HepG2 (cell line): Measurements from ENCODE around the gene MYLK. TPM values are rescaled to one million over a fixed set of nuclear protein-coding genes. Genes with fewer than 3 reads are reported as not detected.

Experiments
- ATF4 ChIP-seq, 2 experiments: fragments of 450-650 bp in 1 of 2; sonication (generic) in 1 of 2; formaldehyde crosslinking; IDR thresholded peaks; 2 replicates each; pipeline versions ENCODE4 v1.5.0 to v1.8.0; 2020 to 2022; ENCODE audit warnings: mild to moderate bottlenecking in 1 of 2, missing genetic modification reagents in 1 of 2
- GMEB2 ChIP-seq: IDR thresholded peaks from 2 replicates; pipeline ENCODE4 v1.6.1; 2016; ENCODE audit warnings: missing biosample characterization, missing genetic modification reagents, low read depth
- KAT8 ChIP-seq: IDR thresholded peaks from 2 replicates; pipeline ENCODE4 v1.6.1; 2016; ENCODE audit warnings: missing genetic modification reagents, missing compliant biosample characterization
- NFKB2 ChIP-seq: sonication (generic); formaldehyde crosslinking; IDR thresholded peaks from 2 replicates; pipeline ENCODE4 v1.4.0; 2020; ENCODE audit warnings: missing genetic modification reagents, borderline replicate concordance
- WIZ ChIP-seq: sonication (generic); formaldehyde crosslinking; IDR thresholded peaks from 2 replicates; pipeline ENCODE4 v1.5.1; 2020; ENCODE audit warnings: mild to moderate bottlenecking, missing genetic modification reagents
- ZHX2 ChIP-seq, 2 experiments: sonication (generic) in 1 of 2; formaldehyde crosslinking in 1 of 2; IDR thresholded peaks; 2 replicates each; pipeline versions ENCODE4 v1.6.1 to v1.9.0; 2014 to 2022; ENCODE audit warnings: antibody characterized with exemption in 1 of 2, borderline replicate concordance in 1 of 2, inconsistent platforms in 1 of 2, low read depth in 1 of 2, missing genetic modification reagents in 1 of 2
- ZNF292 ChIP-seq: sonication (generic); formaldehyde crosslinking; IDR thresholded peaks from 2 replicates; pipeline ENCODE4 v1.8.1; 2022; ENCODE audit warnings: mild to moderate bottlenecking, low read depth, missing genetic modification reagents, borderline replicate concordance
- polyA plus RNA-seq, 8 experiments: library from polyadenylated mRNA; depleted of rRNA in 3 of 8; stranded (reverse) in 7 of 8; unstranded in 1 of 8; fragments of >200 nt; fragmentation: Illumina TruSeq in 4 of 8; extraction: Trizol in 4 of 8; gene quantifications; 2 replicates each; pipeline versions ENCODE4 v1.2.1 to v1.2.3, GENCODE V29; 2011 to 2016; ENCODE audit warnings: low read depth in 4 of 8, missing spikeins in 1 of 8, mixed read lengths in 1 of 8; ENCODE audit not compliant: insufficient read depth in 1 of 8
- total RNA-seq, 5 experiments: library from RNA; depleted of rRNA; stranded (reverse); fragments of >200 nt; fragmentation: Illumina TruSeq; extraction: Trizol; gene quantifications; 2 replicates each; pipeline ENCODE4 v1.2.3, GENCODE V29; 2016; ENCODE audit warnings: low read depth in 1 of 5
- TF ChIP-seq, protein P1 (sequence below): sonication (generic); formaldehyde crosslinking; conservative IDR thresholded peaks from 2 replicates; pipeline ENCODE4 v1.4.0; 2020; ENCODE audit warnings: mild to moderate bottlenecking, missing genetic modification reagents, moderate library complexity

The MYLK gene
- total and polyA plus RNA-seq, 2 of the 13 experiments (the other 11 are each of a cell fraction or from before 2014, with no cell fraction given), result 10.6 to 34.9 TPM

DNA sequence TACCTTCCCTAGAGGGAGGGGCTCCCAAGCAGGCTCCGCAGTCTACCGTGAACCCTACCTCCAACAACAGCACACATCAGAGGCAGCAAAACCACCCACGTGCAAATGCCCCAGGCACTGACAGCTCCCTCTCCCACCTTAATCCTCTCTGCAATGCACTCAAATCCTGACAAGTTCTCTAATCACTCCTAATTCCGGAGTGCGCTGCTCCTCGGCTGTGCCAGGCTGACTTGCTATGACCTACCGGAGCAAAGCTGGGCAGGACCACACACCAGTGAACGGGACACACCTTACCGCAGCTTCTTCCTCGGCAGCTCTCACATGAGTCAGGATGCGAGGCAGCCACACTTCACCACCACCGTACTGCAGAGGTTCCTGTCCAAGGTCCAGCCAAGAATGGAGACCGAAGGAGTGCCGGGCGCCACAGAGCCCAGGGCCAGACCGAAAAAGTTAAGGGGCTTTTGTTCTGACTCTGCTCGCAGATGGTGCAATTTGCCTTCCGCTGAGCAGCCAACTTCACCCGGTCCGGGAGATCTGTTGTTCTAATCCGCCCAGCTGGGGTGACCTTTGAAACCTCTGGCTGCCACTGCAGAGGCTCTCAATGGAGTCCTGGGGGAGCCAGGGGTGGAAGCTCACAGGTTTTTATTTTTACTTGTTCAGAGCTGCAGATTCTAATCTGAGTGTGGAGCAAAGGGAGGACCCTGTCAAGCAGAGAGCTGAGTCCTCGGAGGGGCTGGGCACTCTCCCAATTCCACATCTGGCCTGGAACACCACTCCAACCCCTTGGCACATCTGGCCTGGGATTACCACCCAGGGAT lies 84.4 kb downstream of the MYLK start (continued):
- TF ChIP-seq, protein P1, sequence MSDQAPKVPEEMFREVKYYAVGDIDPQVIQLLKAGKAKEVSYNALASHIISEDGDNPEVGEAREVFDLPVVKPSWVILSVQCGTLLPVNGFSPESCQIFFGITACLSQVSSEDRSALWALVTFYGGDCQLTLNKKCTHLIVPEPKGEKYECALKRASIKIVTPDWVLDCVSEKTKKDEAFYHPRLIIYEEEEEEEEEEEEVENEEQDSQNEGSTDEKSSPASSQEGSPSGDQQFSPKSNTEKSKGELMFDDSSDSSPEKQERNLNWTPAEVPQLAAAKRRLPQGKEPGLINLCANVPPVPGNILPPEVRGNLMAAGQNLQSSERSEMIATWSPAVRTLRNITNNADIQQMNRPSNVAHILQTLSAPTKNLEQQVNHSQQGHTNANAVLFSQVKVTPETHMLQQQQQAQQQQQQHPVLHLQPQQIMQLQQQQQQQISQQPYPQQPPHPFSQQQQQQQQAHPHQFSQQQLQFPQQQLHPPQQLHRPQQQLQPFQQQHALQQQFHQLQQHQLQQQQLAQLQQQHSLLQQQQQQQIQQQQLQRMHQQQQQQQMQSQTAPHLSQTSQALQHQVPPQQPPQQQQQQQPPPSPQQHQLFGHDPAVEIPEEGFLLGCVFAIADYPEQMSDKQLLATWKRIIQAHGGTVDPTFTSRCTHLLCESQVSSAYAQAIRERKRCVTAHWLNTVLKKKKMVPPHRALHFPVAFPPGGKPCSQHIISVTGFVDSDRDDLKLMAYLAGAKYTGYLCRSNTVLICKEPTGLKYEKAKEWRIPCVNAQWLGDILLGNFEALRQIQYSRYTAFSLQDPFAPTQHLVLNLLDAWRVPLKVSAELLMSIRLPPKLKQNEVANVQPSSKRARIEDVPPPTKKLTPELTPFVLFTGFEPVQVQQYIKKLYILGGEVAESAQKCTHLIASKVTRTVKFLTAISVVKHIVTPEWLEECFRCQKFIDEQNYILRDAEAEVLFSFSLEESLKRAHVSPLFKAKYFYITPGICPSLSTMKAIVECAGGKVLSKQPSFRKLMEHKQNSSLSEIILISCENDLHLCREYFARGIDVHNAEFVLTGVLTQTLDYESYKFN, result peak; percentile 69; the same call in 1 of the 2 replicates
- TF ChIP-seq KAT8 (CRISPR knock-in tag) (no peak), ZHX2 (IDR thresholded peaks at IDR 0.05; ENCODE audit: low read depth) (no peak), ZHX2 (CRISPR knock-in tag; IDR thresholded peaks at IDR 0.05; ENCODE audit: borderline replicate concordance) (no peak), GMEB2 (CRISPR knock-in tag) (no peak), ZNF292 (CRISPR knock-in tag) (peak; percentile 93), WIZ (CRISPR knock-in tag) (0 out of 2 replicates have a peak, but pooled peaks have one; percentile 34), ATF4 (CRISPR knock-in tag; IDR thresholded peaks at IDR 0.05) (peak in 1 of 2 experiments; percentile 26; a peak in 1 of 4 replicates), NFKB2 (peak; percentile 80; the same call in 1 of the 2 replicates)
